Measurements from ENCODE around the gene NDUFV3.
A peak's percentile ranks its signal among the peaks of the same experiment; 100 is the strongest.
"Not testable (repeated sequence)": the region's sequence is repeated elsewhere in the genome, so short reads cannot be mapped to it uniquely, and the experiment has no call there.

The NDUFV3 gene

DNA sequence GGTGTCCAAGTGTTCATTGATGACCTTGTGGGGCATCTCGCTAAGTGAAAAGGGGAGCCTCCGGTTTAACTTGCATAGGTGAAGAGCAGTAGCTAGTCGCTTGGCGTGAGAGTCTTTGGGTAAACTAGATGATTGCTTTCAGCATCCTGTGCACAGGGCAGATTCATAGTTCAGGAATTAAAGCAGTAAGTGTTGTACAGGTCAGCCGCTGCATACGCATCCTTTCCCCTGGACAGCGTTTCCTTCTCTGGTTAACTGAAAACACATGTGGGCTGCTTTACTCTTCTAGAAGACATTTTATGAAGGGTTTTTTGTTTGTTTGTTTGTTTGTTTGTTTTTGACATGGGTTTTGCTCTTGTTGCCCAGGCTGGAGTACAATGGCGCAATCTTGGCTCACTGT is 12.1 kb downstream of the NDUFV3 start:
- DNase-seq = no peak

- no peak for DNase-seq
These were observed 13.1 kb downstream of the NDUFV3 start for GRCh38 chr21:42906233-42906632.

DNA sequence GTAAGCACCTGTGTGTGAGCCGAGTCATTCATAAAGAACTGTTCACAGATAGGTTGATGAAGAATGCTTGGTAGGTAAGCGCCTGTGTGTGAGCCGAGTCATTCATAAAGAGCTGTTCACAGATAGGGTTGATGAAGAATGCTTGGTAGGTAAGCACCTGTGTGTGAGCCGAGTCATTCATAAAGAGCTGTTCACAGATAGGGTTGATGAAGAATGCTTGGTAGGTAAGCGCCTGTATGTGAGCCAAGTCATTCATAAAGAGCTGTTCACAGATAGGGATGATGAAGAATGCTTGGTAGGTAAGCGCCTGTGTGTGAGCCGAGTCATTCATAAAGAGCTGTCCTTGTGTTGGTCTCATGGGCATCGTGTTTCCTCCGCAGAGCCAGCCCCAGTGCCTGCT is 15.4 kb downstream of the NDUFV3 start:
- not testable (repeated sequence) for DNase-seq

- DNase-seq = peak; percentile 2
These were observed 18.8 kb downstream of the NDUFV3 start for GRCh38 chr21:42911920-42912319.

- DNase-seq = no peak
These were observed 20.4 kb downstream of the NDUFV3 start for GRCh38 chr21:42913476-42913875.

GRCh38 chr21:42918291-42918690 is 25.2 kb downstream of the NDUFV3 start:
- DNase-seq = peak; percentile 38

DNA sequence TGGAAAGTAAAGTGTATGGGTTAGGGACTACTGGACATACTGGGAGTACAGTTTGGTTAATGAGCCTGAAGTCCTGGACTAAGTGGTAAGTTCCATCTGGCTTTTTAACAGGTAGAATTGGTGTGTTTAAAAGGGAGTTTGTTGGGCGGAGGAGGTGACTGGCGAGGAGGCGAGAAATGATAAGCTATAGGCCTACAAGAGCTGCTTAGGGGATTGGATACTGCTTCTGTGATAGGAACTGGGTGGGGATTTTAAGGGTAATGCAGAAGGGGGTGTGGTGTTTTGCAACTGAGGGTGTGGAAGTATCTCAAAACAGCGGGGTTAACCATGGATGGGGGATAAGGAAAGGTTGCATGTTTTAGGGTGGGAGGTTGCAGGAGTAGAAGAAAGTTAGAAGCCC is 28.8 kb downstream of the NDUFV3 start:
- no peak for DNase-seq

DNA sequence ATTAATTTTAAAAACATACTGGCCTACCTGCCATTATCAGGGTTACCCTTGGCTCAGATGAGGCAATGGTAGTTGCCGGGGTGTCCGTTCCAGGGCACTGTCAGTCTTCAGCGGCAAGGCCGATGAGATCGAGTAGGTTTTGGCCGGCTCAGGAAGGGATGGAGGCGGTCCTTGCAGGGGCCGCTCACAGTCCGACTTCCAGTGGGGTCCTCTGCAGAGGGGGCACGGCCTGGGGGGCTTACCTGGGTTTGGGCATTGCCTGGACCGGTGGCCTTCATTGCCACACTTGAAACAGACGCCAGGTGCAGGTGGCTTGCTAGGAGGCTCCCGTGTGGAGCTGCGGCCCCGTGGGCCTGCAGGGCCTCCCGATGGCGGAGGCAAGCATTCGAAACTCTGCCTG is 29.8 kb downstream of the NDUFV3 start:
- DNase-seq = no peak

DNA sequence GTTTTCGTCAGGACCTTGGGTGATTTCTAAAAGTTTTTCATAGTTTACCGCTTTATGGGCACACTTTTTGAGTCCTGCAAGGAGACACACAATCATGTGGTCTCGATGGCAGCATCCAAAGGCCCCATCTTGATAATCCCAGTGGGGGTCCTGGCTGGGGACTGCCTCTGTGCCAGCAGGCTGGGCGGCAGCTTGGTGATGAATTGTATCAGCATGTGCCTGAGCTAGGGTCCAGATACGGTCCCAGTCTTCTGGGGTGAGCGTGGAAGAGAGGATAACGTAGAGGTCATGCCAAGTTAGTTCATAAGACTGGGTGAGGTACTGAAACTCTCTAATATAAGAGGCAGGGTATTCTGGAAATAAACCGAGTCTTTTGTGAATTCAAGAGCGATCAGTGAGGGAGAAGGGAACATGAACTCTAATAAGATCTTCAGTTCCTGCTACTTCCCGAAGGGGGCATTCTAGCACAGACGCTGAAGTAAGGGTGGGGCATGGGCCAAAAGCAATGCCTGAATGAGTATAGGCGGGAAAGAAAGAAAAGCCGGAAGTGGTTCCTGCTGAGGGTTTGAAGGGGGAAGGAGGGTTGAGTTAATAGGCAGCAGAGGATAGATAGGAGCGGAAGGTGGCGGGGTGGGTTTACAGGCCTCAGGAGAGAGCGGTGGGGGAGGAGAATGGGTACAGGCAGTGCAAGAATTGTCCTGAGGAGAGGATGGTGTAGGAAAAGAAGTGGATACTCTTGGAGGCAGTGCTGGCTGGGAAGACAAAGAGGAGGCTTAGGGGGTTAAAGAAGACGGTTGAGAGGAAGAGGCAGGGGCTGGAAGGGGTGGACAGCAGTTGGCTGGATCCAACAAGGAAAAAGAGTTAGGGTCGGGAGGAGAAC is 30.7 kb downstream of the NDUFV3 start:
- DNase-seq = peak; percentile 95

DNA sequence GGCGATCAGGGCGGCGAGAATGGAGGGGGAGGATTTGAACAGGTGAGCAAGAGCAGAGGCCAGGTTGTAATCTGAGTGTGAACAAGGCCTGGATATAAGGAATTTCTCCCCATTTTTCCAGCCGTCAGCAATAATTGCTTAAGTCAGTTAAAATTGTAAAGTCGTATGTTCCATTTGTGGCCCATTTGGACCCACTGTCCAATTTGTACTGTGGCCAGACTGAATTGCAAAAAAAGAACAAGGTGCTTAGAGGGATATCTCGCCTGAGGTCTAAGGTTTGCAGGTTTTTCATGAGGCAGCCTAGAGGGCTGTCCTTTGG is 31.3 kb downstream of the NDUFV3 start:
- DNase-seq = no peak

GRCh38 chr21:42925114-42925926 is 32.2 kb downstream of the NDUFV3 start, which contains the start of gene ERVH48-1:
Gene ERVH48-1 (minus strand): TSS chr21:42925630. CDS start chr21:42919006, 6,624 bp downstream.
- DNase-seq = no peak

GRCh38 chr21:42927474-42928200 is 34.5 kb downstream of the NDUFV3 start:
- not testable (repeated sequence) for DNase-seq

DNA sequence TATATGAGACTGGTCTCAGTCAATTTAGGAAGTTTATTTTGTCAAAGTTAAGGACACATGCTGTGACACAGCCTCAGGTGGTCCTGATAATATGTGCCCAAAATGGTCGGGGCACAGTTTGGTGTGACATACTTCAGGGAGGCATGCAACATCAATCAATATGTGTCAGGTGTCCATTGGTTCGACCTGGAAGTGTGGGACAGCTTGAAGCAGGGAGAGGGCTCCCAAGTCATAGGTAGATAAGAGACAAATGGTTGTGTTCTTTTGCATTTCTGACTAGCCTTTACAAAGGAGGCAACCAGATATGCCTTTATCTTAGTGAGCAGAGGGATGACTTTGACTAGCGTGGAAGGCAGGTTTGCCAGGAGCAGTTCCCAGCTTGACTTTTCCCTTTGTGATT is 36.9 kb downstream of the NDUFV3 start:
- DNase-seq = no peak

- DNase-seq = no peak
These were observed 38.6 kb downstream of the NDUFV3 start for GRCh38 chr21:42931560-42932235.

- not testable (repeated sequence) for DNase-seq
These were observed 39.4 kb downstream of the NDUFV3 start for GRCh38 chr21:42932378-42933136.

- not testable (repeated sequence) for DNase-seq
These were observed 40.2 kb downstream of the NDUFV3 start for GRCh38 chr21:42933137-42933970.

- not testable (repeated sequence) for DNase-seq
These were observed 40.9 kb downstream of the NDUFV3 start for GRCh38 chr21:42933973-42934372.

- DNase-seq = not testable (repeated sequence)
These were observed 43.3 kb downstream of the NDUFV3 start for GRCh38 chr21:42936360-42936759.

DNA sequence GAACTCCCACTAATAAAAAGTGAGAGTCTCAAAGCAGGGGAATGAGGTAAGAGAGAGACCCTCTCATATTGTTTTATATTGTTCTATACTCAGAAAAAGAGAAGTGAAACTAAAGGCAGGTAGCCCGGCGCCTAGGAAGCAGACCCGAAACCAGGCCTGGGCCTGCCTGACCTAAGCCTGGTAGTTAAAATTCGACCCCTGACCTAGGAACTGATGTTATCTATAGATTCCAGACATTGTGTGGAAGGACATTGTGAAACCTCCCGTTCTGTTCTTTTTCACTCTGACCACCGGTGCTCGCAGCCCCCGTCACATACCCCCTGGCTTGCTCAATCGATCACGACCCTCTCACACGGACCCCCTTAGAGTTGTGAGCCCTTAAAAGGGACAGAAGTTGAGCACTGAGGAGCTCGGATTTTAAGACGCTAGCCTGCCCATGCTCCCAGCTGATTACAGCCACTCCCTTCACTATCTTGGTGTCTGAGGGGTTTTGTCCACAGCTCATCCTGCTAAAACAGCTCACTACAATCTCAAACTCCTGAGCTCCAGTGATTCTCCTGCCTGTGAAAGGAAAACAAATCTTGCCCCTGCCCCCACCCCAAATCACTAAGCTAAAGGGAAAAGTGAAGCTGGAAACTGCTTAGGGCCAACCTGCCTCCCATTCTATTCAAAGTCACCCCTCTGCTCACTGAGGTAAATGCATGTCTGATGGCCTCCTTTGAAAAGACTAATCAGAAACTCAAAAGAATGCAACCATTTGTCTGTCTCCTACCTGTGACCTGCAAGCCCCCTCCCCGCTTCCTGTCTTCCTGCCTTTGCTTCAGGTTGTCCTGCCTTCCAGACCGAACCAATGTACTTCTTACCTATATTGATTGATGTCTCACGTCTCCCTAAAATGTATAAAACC is 44.2 kb downstream of the NDUFV3 start:
- DNase-seq = not testable (repeated sequence)

Measured in DMS79 (cell line).